Parathyroid adenoma (tissue), 2 donors: ENCODE measurements around the gene ZNF335.

Experiments
- H2AFZ ChIP-seq: fragments of 300-600 bp; sonication (generic); one replicate; pipeline ENCODE4 v1.7.0; 2017; ENCODE audit warnings: antibody characterized with exemption, mild to moderate bottlenecking
- H3K27ac ChIP-seq: fragments of 300-600 bp; sonication (generic); one replicate; pipeline ENCODE4 v1.7.0; 2017
- H3K27me3 ChIP-seq: fragments of 300-600 bp; sonication (generic); one replicate; pipeline ENCODE4 v1.7.0; 2017; ENCODE audit warnings: low read length; ENCODE audit not compliant: control insufficient read depth, insufficient read depth
- H3K36me3 ChIP-seq: fragments of 300-600 bp; sonication (generic); one replicate; pipeline ENCODE4 v1.7.0; 2017; ENCODE audit warnings: low read length; ENCODE audit not compliant: control insufficient read depth, insufficient read depth
- H3K4me1 ChIP-seq: fragments of 300-600 bp; sonication (generic); one replicate; pipeline ENCODE4 v1.7.0; 2017; ENCODE audit warnings: control low read depth
- H3K4me2 ChIP-seq: fragments of 300-600 bp; sonication (generic); one replicate; pipeline ENCODE4 v1.7.0; 2017; ENCODE audit warnings: low read length
- H3K4me3 ChIP-seq: fragments of 300-600 bp; sonication (generic); one replicate; pipeline ENCODE4 v1.7.0; 2017; ENCODE audit warnings: low read depth, low read length
- H3K79me2 ChIP-seq: fragments of 300-600 bp; sonication (generic); one replicate; pipeline ENCODE4 v1.7.0; 2017; ENCODE audit warnings: control low read depth
- H3K9ac ChIP-seq: fragments of 300-600 bp; sonication (generic); one replicate; pipeline ENCODE4 v1.7.0; 2017; ENCODE audit warnings: mild to moderate bottlenecking
- H3K9me3 ChIP-seq: fragments of 300-600 bp; sonication (generic); one replicate; pipeline ENCODE4 v1.7.0; 2017; ENCODE audit warnings: low read length; ENCODE audit not compliant: control insufficient read depth
- CTCF ChIP-seq: fragments of 300-600 bp; sonication (generic); IDR thresholded peaks from one replicate; pipeline ENCODE4 v1.7.0; 2017; ENCODE audit warnings: antibody characterized with exemption, mild to moderate bottlenecking
- donor health status: primary hyperparathyroidism.

The ZNF335 gene

GRCh38 chr20:46006964-46007363 lies 35.0 kb upstream of the ZNF335 start:
- Histone ChIP-seq H3K9me3 (no peaks in the 10 kb centered on the region), H2AFZ (no peak overlapping the region), H3K4me2 (no peak overlapping the region), H3K9ac (no peak overlapping the region), H3K4me1 (peaks cover 2% of the 10 kb centered on the region), H3K27me3 (no peaks in the 10 kb centered on the region), H3K36me3 (no peaks in the 10 kb centered on the region), H3K4me3 (no peak overlapping the region), H3K79me2 (no peaks in the 10 kb centered on the region), H3K27ac (no peak overlapping the region)
- TF ChIP-seq CTCF = no peak

- no peak overlapping the region for H3K4me2 ChIP-seq
- no peak overlapping the region for H3K9ac ChIP-seq
- no peaks in the 10 kb centered on the region for H3K36me3 ChIP-seq
- no peaks in the 10 kb centered on the region for H3K27me3 ChIP-seq
- H3K9me3 ChIP-seq = no peaks in the 10 kb centered on the region
- H3K27ac ChIP-seq = no peak overlapping the region
- H2AFZ ChIP-seq = no peak overlapping the region
- H3K79me2 ChIP-seq = no peaks in the 10 kb centered on the region
- no peak for TF ChIP-seq CTCF
- H3K4me3 ChIP-seq = no peak overlapping the region
- peaks cover 2% of the 10 kb centered on the region for H3K4me1 ChIP-seq
Observed at GRCh38 chr20:46006022-46006705, 34.2 kb upstream of the ZNF335 start.

GRCh38 chr20:46004889-46005473 lies 33.0 kb upstream of the ZNF335 start:
- TF ChIP-seq CTCF = no peak
- no peaks in the 10 kb centered on the region for H3K79me2 ChIP-seq
- H3K9ac ChIP-seq = no peak overlapping the region
- H3K9me3 ChIP-seq = no peaks in the 10 kb centered on the region
- H3K27me3 ChIP-seq = no peaks in the 10 kb centered on the region
- no peak overlapping the region for H3K4me3 ChIP-seq
- H3K27ac ChIP-seq = no peak overlapping the region
- H3K4me2 ChIP-seq = no peak overlapping the region
- H3K36me3 ChIP-seq = no peaks in the 10 kb centered on the region
- H3K4me1 ChIP-seq = peaks cover 2% of the 10 kb centered on the region
- H2AFZ ChIP-seq = no peak overlapping the region

GRCh38 chr20:46004187-46004586 lies 32.2 kb upstream of the ZNF335 start:
- Histone ChIP-seq H3K4me3 (no peak overlapping the region), H3K4me2 (no peak overlapping the region), H3K27me3 (no peaks in the 10 kb centered on the region), H3K27ac (no peak overlapping the region), H3K4me1 (peaks cover 2% of the 10 kb centered on the region), H3K9me3 (no peaks in the 10 kb centered on the region), H2AFZ (no peak overlapping the region), H3K36me3 (no peaks in the 10 kb centered on the region), H3K79me2 (no peaks in the 10 kb centered on the region), H3K9ac (no peak overlapping the region)
- no peak for TF ChIP-seq CTCF

GRCh38 chr20:46002008-46002407 lies 30.0 kb upstream of the ZNF335 start:
- no peak overlapping the region for H3K4me3 ChIP-seq
- TF ChIP-seq CTCF = no peak
- no peaks in the 10 kb centered on the region for H3K27me3 ChIP-seq
- no peak overlapping the region for H2AFZ ChIP-seq
- no peaks in the 10 kb centered on the region for H3K79me2 ChIP-seq
- H3K9ac ChIP-seq = no peak overlapping the region
- no peaks in the 10 kb centered on the region for H3K9me3 ChIP-seq
- H3K4me2 ChIP-seq = no peak overlapping the region
- peaks cover 2% of the 10 kb centered on the region for H3K4me1 ChIP-seq
- no peak overlapping the region for H3K27ac ChIP-seq
- H3K36me3 ChIP-seq = no peaks in the 10 kb centered on the region
